HUES64 (cell line): Measurements from ENCODE around the gene CYBA.

ENCODE experiments used
- H3K27ac ChIP-seq: 2 replicates; pipeline ENCODE4 v1.7.0; 2013; ENCODE audit warnings: low read depth, low read length, inconsistent platforms
- H3K27me3 ChIP-seq: 2 replicates; pipeline ENCODE4 v1.6.1; 2013; ENCODE audit warnings: mild to moderate bottlenecking, low read length; ENCODE audit not compliant: insufficient read depth
- H3K36me3 ChIP-seq: 2 replicates; pipeline ENCODE4 v1.6.1; 2013; ENCODE audit warnings: mild to moderate bottlenecking, low read length; ENCODE audit not compliant: insufficient read depth
- H3K4me1 ChIP-seq: 2 replicates; pipeline ENCODE4 v1.6.1; 2013; ENCODE audit warnings: mild to moderate bottlenecking, low read length, moderate library complexity; ENCODE audit not compliant: insufficient read depth
- H3K4me3 ChIP-seq: 2 replicates; pipeline ENCODE4 v1.5.1; 2013; ENCODE audit warnings: mild to moderate bottlenecking, low read length, moderate library complexity
- H3K9ac ChIP-seq: 2 replicates; pipeline ENCODE4 v1.6.1; 2013; ENCODE audit warnings: mild to moderate bottlenecking, low read depth, low read length
- H3K9me3 ChIP-seq: 2 replicates; pipeline ENCODE4 v1.6.1; 2013; ENCODE audit warnings: low read depth, low read length; ENCODE audit not compliant: insufficient read depth
- WGBS: fragments of 150-250, 120-280 bp; methylation state at CpG from one replicate; pipeline ENCODE4 v1.1.7; 2013; ENCODE audit warnings: missing lambda C conversion rate; 5-methylcytosine and 5-hydroxymethylcytosine counted together

The CYBA gene

GRCh38 chr16:88633684-88634140 is 17.1 kb downstream of the CYBA start:
- Histone ChIP-seq H3K36me3 (peaks cover 29% of the 10 kb centered on the region), H3K4me3 (peak overlapping the region; percentile 68), H3K9me3 (no peaks in the 10 kb centered on the region), H3K27ac (no peak overlapping the region), H3K9ac (no peak overlapping the region), H3K27me3 (peaks cover 10% of the 10 kb centered on the region), H3K4me1 (peaks cover 3% of the 10 kb centered on the region; the same call in 1 of the 2 replicates)
- WGBS = 37% methylated on average over 23 of the region's 23 CpGs

DNA sequence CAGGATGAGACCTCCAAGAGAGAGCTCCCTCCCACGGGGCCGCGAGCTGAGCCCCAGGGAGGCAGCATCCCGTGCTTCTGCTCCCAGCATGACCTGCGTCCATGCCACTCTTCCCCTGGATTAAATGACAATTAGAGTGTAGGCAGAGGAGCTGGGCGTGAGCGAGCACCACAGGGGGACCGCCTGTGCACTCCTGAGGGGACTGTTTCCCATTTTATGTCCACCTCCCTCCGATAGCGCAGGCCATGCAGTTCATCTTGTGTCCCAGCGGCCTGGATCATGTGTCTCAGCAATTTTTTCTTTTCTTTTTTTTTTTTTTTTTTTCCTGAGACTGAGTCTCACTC is 18.3 kb downstream of the CYBA start:
- H3K4me3 ChIP-seq = no peak overlapping the region
- WGBS = 92% methylated on average over 11 of the region's 11 CpGs
- no peaks in the 10 kb centered on the region for H3K9me3 ChIP-seq
- peaks cover 38% of the 10 kb centered on the region for H3K36me3 ChIP-seq
- H3K9ac ChIP-seq = no peak overlapping the region
- H3K4me1 ChIP-seq = no peaks in the 10 kb centered on the region
- H3K27ac ChIP-seq = no peak overlapping the region
- H3K27me3 ChIP-seq = peaks cover 10% of the 10 kb centered on the region

DNA sequence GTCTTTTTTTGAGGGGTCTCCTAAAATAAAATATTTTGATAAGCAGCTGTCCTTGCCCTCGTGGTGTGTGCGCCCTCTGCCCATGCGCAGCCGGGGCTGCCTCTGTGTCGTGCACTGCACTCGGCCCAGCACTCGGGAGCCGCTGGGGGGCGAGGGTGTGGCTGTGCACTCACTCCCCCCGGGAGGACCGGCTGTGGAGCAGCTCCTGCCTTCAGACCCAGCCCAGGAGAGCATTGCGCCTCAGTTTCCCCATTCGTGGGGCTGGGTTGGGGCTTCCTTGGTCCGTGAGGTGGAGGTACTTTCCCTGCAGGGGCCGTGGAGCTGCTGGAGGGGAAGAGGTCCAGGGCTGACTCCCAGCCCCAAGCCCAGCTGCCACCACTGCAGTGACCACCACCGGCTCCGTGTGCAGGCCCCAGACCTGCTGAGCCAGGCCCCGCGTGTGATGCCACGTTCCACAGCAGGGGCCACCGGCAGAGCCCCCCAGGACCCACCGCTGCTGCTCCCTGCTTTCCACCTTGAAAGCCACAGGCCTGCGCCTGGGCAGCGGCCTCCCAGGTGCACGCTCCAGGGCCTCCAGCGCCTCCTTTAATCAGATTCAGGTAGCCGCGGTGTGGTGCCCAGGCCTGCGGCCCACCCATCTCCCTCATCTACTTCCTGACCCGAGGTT is 18.8 kb downstream of the CYBA start:
- no peaks in the 10 kb centered on the region for H3K4me1 ChIP-seq
- H3K9me3 ChIP-seq = no peaks in the 10 kb centered on the region
- peaks cover 43% of the 10 kb centered on the region for H3K36me3 ChIP-seq
- H3K27ac ChIP-seq = no peak overlapping the region
- no peak overlapping the region for H3K4me3 ChIP-seq
- H3K27me3 ChIP-seq = peaks cover 10% of the 10 kb centered on the region
- H3K9ac ChIP-seq = no peak overlapping the region
- WGBS = 89% methylated on average over 30 of the region's 30 CpGs

GRCh38 chr16:88631384-88631783 is 19.5 kb downstream of the CYBA start:
- Histone ChIP-seq H3K4me1 (no peaks in the 10 kb centered on the region), H3K27me3 (peaks cover 9% of the 10 kb centered on the region), H3K9ac (no peak overlapping the region), H3K9me3 (no peaks in the 10 kb centered on the region), H3K27ac (no peak overlapping the region), H3K36me3 (peaks cover 49% of the 10 kb centered on the region), H3K4me3 (no peak overlapping the region)
- 58% methylated on average over 16 of the region's 16 CpGs for WGBS

- WGBS = 90% methylated on average over 23 of the region's 23 CpGs
- no peak overlapping the region for H3K4me3 ChIP-seq
- H3K36me3 ChIP-seq = peaks cover 52% of the 10 kb centered on the region
- H3K9ac ChIP-seq = no peak overlapping the region
- H3K27me3 ChIP-seq = peaks cover 5% of the 10 kb centered on the region; the same call in 1 of the 2 replicates
- no peak overlapping the region for H3K27ac ChIP-seq
- H3K4me1 ChIP-seq = no peaks in the 10 kb centered on the region
- H3K9me3 ChIP-seq = no peaks in the 10 kb centered on the region
These were observed 19.9 kb downstream of the CYBA start for GRCh38 chr16:88630941-88631340.

DNA sequence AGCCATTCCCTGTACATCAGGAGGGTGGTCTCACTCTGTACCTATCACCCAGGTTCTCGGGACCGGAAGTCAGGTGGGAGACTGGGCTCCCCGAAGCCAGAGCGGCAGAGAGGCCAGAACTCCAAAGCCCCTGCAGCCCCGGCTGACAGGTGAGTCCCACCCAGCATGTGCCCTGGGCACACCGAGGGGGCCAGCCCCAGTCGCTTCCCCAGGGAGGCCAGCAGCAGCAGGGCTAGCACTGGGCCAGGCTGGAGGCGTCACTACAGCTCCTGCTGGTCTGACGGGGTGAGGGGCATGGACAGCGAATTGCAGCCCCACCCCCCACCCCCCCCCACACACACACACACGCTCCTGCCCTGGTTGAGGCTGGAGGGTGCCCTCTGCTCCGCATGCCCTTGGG is 20.4 kb downstream of the CYBA start:
- no peak overlapping the region for H3K27ac ChIP-seq
- peaks cover 5% of the 10 kb centered on the region; the same call in 1 of the 2 replicates for H3K27me3 ChIP-seq
- no peak overlapping the region for H3K9ac ChIP-seq
- no peaks in the 10 kb centered on the region for H3K9me3 ChIP-seq
- 93% methylated on average over 8 of the region's 12 CpGs for WGBS
- no peaks in the 10 kb centered on the region for H3K4me1 ChIP-seq
- no peak overlapping the region for H3K4me3 ChIP-seq
- peaks cover 55% of the 10 kb centered on the region for H3K36me3 ChIP-seq

GRCh38 chr16:88629835-88630234 is 21.0 kb downstream of the CYBA start:
- H3K4me1 ChIP-seq = no peaks in the 10 kb centered on the region
- no peaks in the 10 kb centered on the region for H3K27me3 ChIP-seq
- H3K9me3 ChIP-seq = no peaks in the 10 kb centered on the region
- H3K27ac ChIP-seq = no peak overlapping the region
- 84% methylated on average over 9 of the region's 9 CpGs for WGBS
- H3K36me3 ChIP-seq = peaks cover 61% of the 10 kb centered on the region
- H3K4me3 ChIP-seq = no peak overlapping the region
- no peak overlapping the region for H3K9ac ChIP-seq

DNA sequence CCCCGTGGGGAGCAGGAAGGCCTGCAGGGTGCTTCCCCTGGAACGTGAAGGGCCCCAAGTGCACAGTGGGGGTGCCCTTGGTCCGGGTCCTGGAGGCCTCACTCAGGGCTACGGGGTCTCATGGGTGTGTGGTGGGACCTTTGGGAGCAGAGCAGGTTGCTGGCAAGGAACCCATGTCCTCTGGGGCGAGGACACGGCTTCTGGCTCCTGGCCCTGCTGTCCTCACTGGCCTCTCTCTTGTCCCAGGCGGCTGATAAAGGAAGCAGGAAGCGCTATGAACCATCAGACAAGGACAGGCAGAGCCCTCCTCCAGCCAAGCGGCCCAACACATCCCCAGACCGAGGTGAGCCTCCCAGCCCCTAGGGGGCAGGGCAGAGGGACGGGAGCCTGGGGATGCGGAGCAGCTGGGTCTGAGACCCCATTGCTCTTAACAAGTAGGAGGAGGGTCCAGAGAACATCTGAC is 22.3 kb downstream of the CYBA start:
- no peak overlapping the region for H3K9ac ChIP-seq
- no peaks in the 10 kb centered on the region for H3K27me3 ChIP-seq
- H3K4me3 ChIP-seq = no peak overlapping the region
- H3K4me1 ChIP-seq = no peaks in the 10 kb centered on the region
- H3K9me3 ChIP-seq = no peaks in the 10 kb centered on the region
- WGBS = 69% methylated on average over 12 of the region's 12 CpGs
- H3K27ac ChIP-seq = peak overlapping the region; percentile 5
- H3K36me3 ChIP-seq = peaks cover 74% of the 10 kb centered on the region

GRCh38 chr16:88627531-88628411 is 23.1 kb downstream of the CYBA start:
- no peak overlapping the region for H3K9ac ChIP-seq
- no peaks in the 10 kb centered on the region for H3K9me3 ChIP-seq
- H3K4me1 ChIP-seq = no peaks in the 10 kb centered on the region
- WGBS = 96% methylated on average over 27 of the region's 27 CpGs
- no peak overlapping the region for H3K4me3 ChIP-seq
- no peaks in the 10 kb centered on the region for H3K27me3 ChIP-seq
- H3K27ac ChIP-seq = peak overlapping the region; percentile 5
- peaks cover 82% of the 10 kb centered on the region for H3K36me3 ChIP-seq

- Histone ChIP-seq H3K27me3 (no peaks in the 10 kb centered on the region), H3K27ac (no peak overlapping the region), H3K4me3 (no peak overlapping the region), H3K36me3 (peaks cover 85% of the 10 kb centered on the region), H3K9me3 (no peaks in the 10 kb centered on the region), H3K4me1 (no peaks in the 10 kb centered on the region), H3K9ac (no peak overlapping the region)
- 96% methylated on average over 9 of the region's 9 CpGs for WGBS
These were observed 24.2 kb downstream of the CYBA start for GRCh38 chr16:88626646-88627045.

DNA sequence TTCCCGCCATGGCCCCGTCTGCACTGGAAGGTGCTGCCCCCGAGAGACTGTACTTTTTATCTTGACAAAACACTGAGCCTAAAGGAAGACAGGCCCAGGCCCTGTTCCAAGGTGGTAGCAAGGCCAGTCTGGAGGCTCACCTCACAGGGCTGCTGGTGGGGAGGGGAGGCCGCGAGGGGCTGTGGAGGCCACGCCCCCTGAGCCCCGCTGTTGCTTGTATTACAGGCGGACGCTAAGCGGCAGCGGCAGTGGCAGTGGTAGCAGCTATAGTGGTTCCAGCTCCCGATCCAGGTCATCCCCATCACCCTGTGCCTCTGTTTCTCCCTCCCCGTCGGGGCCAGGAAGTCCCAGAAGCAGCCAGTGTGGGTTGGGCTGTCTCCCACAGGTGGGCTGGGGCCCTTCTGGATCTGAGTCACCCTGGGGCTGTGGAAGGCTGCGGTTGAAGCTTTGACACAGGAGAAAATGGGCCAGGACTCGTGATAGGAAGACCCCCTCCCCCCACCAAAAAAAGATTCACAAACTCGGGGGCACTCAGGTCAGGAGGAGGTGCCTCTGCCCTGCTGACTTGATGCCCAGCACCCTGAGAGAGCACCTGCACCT is 25.8 kb downstream of the CYBA start:
- no peak overlapping the region for H3K4me3 ChIP-seq
- H3K9me3 ChIP-seq = no peaks in the 10 kb centered on the region
- H3K27ac ChIP-seq = no peak overlapping the region
- no peaks in the 10 kb centered on the region for H3K27me3 ChIP-seq
- H3K4me1 ChIP-seq = no peaks in the 10 kb centered on the region
- H3K9ac ChIP-seq = no peak overlapping the region
- WGBS = 93% methylated on average over 17 of the region's 17 CpGs
- peaks cover 74% of the 10 kb centered on the region for H3K36me3 ChIP-seq
